ENCODE results near the gene ARHGAP10. TPM values are rescaled to one million over a fixed set of nuclear protein-coding genes. Genes with fewer than 3 reads are reported as not detected.
A peak's percentile ranks its signal among the peaks of the same experiment; 100 is the strongest.
"Not testable (repeated sequence)": the region's sequence is repeated elsewhere in the genome, so short reads cannot be mapped to it uniquely, and the experiment has no call there.

Gene ARHGAP10
- total and polyA plus RNA-seq, 5 donors from 2014 or later, result 2.9 to 14.1 (median 4.7) TPM

- no peaks in the 10 kb centered on the region for H3K9me3 Mint-ChIP-seq
- peaks cover 0 to 5% (median 0%) of the 10 kb centered on the region in 4 donors for H3K4me1 Mint-ChIP-seq
- H3K27me3 Mint-ChIP-seq, result no peaks in the 10 kb centered on the region
- no peaks in the 10 kb centered on the region for H3K36me3 Mint-ChIP-seq
- no peak for DNase-seq
- ATAC-seq (ENCODE audit: low read depth in 2 of 2), result no peak
- Histone ChIP-seq H3K36me3 (ENCODE audit: control insufficient read depth, insufficient read depth, low read length) (no peaks in the 10 kb centered on the region), H3K9me3 (ENCODE audit: control insufficient read depth in 2 of 2, low read length in 2 of 2) (no peaks in the 10 kb centered on the region), H3K27me3 (ENCODE audit: control insufficient read depth, insufficient read depth, low read length) (no peaks in the 10 kb centered on the region), H3K4me3 (ENCODE audit: low read depth, low read length) (no peak overlapping the region), H3K4me1 (ENCODE audit: control insufficient read depth, insufficient read depth, low read length, poor library complexity, severe bottlenecking) (no peaks in the 10 kb centered on the region), H3K27ac (ENCODE audit: insufficient read depth, low read length, poor library complexity, severe bottlenecking) (no peak overlapping the region)
- H3K4me3 Mint-ChIP-seq, result no peak overlapping the region
- H3K27ac Mint-ChIP-seq, result no peak overlapping the region
These were observed 262.2 kb downstream of the ARHGAP10 start for GRCh38 chr4:147994076-147994475.

- Histone ChIP-seq H3K27me3 (ENCODE audit: control insufficient read depth, insufficient read depth, low read length) (no peaks in the 10 kb centered on the region), H3K9me3 (ENCODE audit: control insufficient read depth in 2 of 2, low read length in 2 of 2) (no peaks in the 10 kb centered on the region), H3K36me3 (ENCODE audit: control insufficient read depth, insufficient read depth, low read length) (no peaks in the 10 kb centered on the region), H3K4me3 (ENCODE audit: low read depth, low read length) (no peak overlapping the region), H3K4me1 (ENCODE audit: control insufficient read depth, insufficient read depth, low read length, poor library complexity, severe bottlenecking) (no peaks in the 10 kb centered on the region), H3K27ac (ENCODE audit: insufficient read depth, low read length, poor library complexity, severe bottlenecking) (no peak overlapping the region)
- Mint-ChIP-seq H3K9me3 (no peaks in the 10 kb centered on the region), H3K27me3 (no peaks in the 10 kb centered on the region), H3K4me3 (no peak overlapping the region), H3K36me3 (peaks cover 4% of the 10 kb centered on the region), H3K27ac (no peak overlapping the region), H3K4me1 (peaks cover 0 to 5% (median 0%) of the 10 kb centered on the region in 4 donors)
- ATAC-seq (ENCODE audit: low read depth in 2 of 2) (no peak), DNase-seq (no peak)
These were observed 262.9 kb downstream of the ARHGAP10 start for GRCh38 chr4:147994491-147995385.

GRCh38 chr4:147996859-147997258, 265.0 kb downstream of the ARHGAP10 start:
- Histone ChIP-seq H3K4me1 (ENCODE audit: control insufficient read depth, insufficient read depth, low read length, poor library complexity, severe bottlenecking) (no peaks in the 10 kb centered on the region), H3K4me3 (ENCODE audit: low read depth, low read length) (no peak overlapping the region), H3K9me3 (ENCODE audit: control insufficient read depth in 2 of 2, low read length in 2 of 2) (no peaks in the 10 kb centered on the region), H3K27ac (ENCODE audit: insufficient read depth, low read length, poor library complexity, severe bottlenecking) (no peak overlapping the region), H3K27me3 (ENCODE audit: control insufficient read depth, insufficient read depth, low read length) (no peaks in the 10 kb centered on the region), H3K36me3 (ENCODE audit: control insufficient read depth, insufficient read depth, low read length) (no peaks in the 10 kb centered on the region)
- ATAC-seq (ENCODE audit: low read depth in 2 of 2), result no peak
- peaks cover 4% of the 10 kb centered on the region for H3K36me3 Mint-ChIP-seq
- H3K4me3 Mint-ChIP-seq, result no peak overlapping the region
- no peak for DNase-seq
- H3K9me3 Mint-ChIP-seq, result peaks cover 0 to 3% (median 0%) of the 10 kb centered on the region in 7 donors
- peaks cover 0 to 2% (median 0%) of the 10 kb centered on the region in 4 donors for H3K4me1 Mint-ChIP-seq
- H3K27ac Mint-ChIP-seq, result peak overlapping the region in 1 of 3 donors; percentile 4
- H3K27me3 Mint-ChIP-seq, result no peaks in the 10 kb centered on the region

- H3K4me3 Mint-ChIP-seq; H3K27ac Mint-ChIP-seq; ATAC-seq (ENCODE audit: low read depth in 2 of 2); H3K9me3 ChIP-seq (ENCODE audit: control insufficient read depth in 2 of 2, low read length in 2 of 2); DNase-seq; H3K27me3 ChIP-seq (ENCODE audit: control insufficient read depth, insufficient read depth, low read length); H3K9me3 Mint-ChIP-seq; H3K36me3 Mint-ChIP-seq; H3K27me3 Mint-ChIP-seq; H3K27ac ChIP-seq (ENCODE audit: insufficient read depth, low read length, poor library complexity, severe bottlenecking); H3K36me3 ChIP-seq (ENCODE audit: control insufficient read depth, insufficient read depth, low read length); H3K4me3 ChIP-seq (ENCODE audit: low read depth, low read length); H3K4me1 ChIP-seq (ENCODE audit: control insufficient read depth, insufficient read depth, low read length, poor library complexity, severe bottlenecking): not testable (repeated sequence)
- H3K4me1 Mint-ChIP-seq, result peaks cover 0 to 14% (median 5%) of the 10 kb centered on the region in 4 donors
These were observed 268.1 kb downstream of the ARHGAP10 start for GRCh38 chr4:148000038-148000437.

- peaks cover 0 to 18% (median 6%) of the 10 kb centered on the region in 4 donors for H3K4me1 Mint-ChIP-seq
These were observed 272.5 kb downstream of the ARHGAP10 start for GRCh38 chr4:148004228-148004857.

GRCh38 chr4:148006001-148006400, 274.1 kb downstream of the ARHGAP10 start:
- H3K27me3 ChIP-seq (ENCODE audit: control insufficient read depth, insufficient read depth, low read length), result no peaks in the 10 kb centered on the region
- H3K4me1 ChIP-seq (ENCODE audit: control insufficient read depth, insufficient read depth, low read length, poor library complexity, severe bottlenecking), result no peaks in the 10 kb centered on the region
- no peaks in the 10 kb centered on the region for H3K36me3 ChIP-seq (ENCODE audit: control insufficient read depth, insufficient read depth, low read length)
- no peak overlapping the region for H3K4me3 ChIP-seq (ENCODE audit: low read depth, low read length)
- ATAC-seq (ENCODE audit: low read depth in 2 of 2), result no peak
- no peak overlapping the region for H3K4me3 Mint-ChIP-seq
- no peak overlapping the region for H3K27ac Mint-ChIP-seq
- H3K27ac ChIP-seq (ENCODE audit: insufficient read depth, low read length, poor library complexity, severe bottlenecking), result no peak overlapping the region
- H3K9me3 Mint-ChIP-seq, result peaks cover 0 to 2% (median 0%) of the 10 kb centered on the region in 7 donors
- peaks cover 0 to 18% (median 6%) of the 10 kb centered on the region in 4 donors for H3K4me1 Mint-ChIP-seq
- H3K9me3 ChIP-seq (ENCODE audit: control insufficient read depth in 2 of 2, low read length in 2 of 2), result no peaks in the 10 kb centered on the region
- H3K36me3 Mint-ChIP-seq, result peaks cover 4% of the 10 kb centered on the region
- DNase-seq, result no peak
- H3K27me3 Mint-ChIP-seq, result no peaks in the 10 kb centered on the region

More at GRCh38 chr4:148004228-148004857, 272.5 kb downstream of the ARHGAP10 start:
- peaks cover 0 to 3% (median 0%) of the 10 kb centered on the region in 7 donors for H3K9me3 Mint-ChIP-seq
- no peak overlapping the region for H3K27ac ChIP-seq (ENCODE audit: insufficient read depth, low read length, poor library complexity, severe bottlenecking)
- H3K27me3 ChIP-seq (ENCODE audit: control insufficient read depth, insufficient read depth, low read length), result no peaks in the 10 kb centered on the region
- H3K36me3 ChIP-seq (ENCODE audit: control insufficient read depth, insufficient read depth, low read length), result no peaks in the 10 kb centered on the region
- H3K9me3 ChIP-seq (ENCODE audit: control insufficient read depth in 2 of 2, low read length in 2 of 2), result no peaks in the 10 kb centered on the region
- ATAC-seq (ENCODE audit: low read depth in 2 of 2) (no peak), DNase-seq (no peak)
- H3K4me3 Mint-ChIP-seq, result no peak overlapping the region
- H3K27ac Mint-ChIP-seq, result peak overlapping the region in 1 of 3 donors; percentile 33
- no peak overlapping the region for H3K4me3 ChIP-seq (ENCODE audit: low read depth, low read length)
- H3K27me3 Mint-ChIP-seq, result no peaks in the 10 kb centered on the region
- peaks cover 2% of the 10 kb centered on the region for H3K36me3 Mint-ChIP-seq
- H3K4me1 ChIP-seq (ENCODE audit: control insufficient read depth, insufficient read depth, low read length, poor library complexity, severe bottlenecking), result no peaks in the 10 kb centered on the region

GRCh38 chr4:148007314-148007760, 275.4 kb downstream of the ARHGAP10 start:
- DNase-seq (no peak), ATAC-seq (ENCODE audit: low read depth in 2 of 2) (no peak)
- Mint-ChIP-seq H3K4me1 (peaks cover 0 to 18% (median 6%) of the 10 kb centered on the region in 4 donors), H3K4me3 (no peak overlapping the region), H3K36me3 (peaks cover 7% of the 10 kb centered on the region), H3K27ac (peak overlapping the region in 1 of 3 donors; percentile 28), H3K9me3 (peaks cover 0 to 6% (median 0%) of the 10 kb centered on the region in 7 donors), H3K27me3 (no peaks in the 10 kb centered on the region)
- no peaks in the 10 kb centered on the region for H3K9me3 ChIP-seq (ENCODE audit: control insufficient read depth in 2 of 2, low read length in 2 of 2)
- no peak overlapping the region for H3K27ac ChIP-seq (ENCODE audit: insufficient read depth, low read length, poor library complexity, severe bottlenecking)
- no peaks in the 10 kb centered on the region for H3K4me1 ChIP-seq (ENCODE audit: control insufficient read depth, insufficient read depth, low read length, poor library complexity, severe bottlenecking)
- no peak overlapping the region for H3K4me3 ChIP-seq (ENCODE audit: low read depth, low read length)
- H3K36me3 ChIP-seq (ENCODE audit: control insufficient read depth, insufficient read depth, low read length), result no peaks in the 10 kb centered on the region
- H3K27me3 ChIP-seq (ENCODE audit: control insufficient read depth, insufficient read depth, low read length), result no peaks in the 10 kb centered on the region
